ENCODE data around the gene DMKN. TPM values are rescaled to one million over a fixed set of nuclear protein-coding genes. Genes with fewer than 3 reads are reported as not detected.

The DMKN gene
- total RNA-seq, 1 donor from 2014 or later: not detected

DNA sequence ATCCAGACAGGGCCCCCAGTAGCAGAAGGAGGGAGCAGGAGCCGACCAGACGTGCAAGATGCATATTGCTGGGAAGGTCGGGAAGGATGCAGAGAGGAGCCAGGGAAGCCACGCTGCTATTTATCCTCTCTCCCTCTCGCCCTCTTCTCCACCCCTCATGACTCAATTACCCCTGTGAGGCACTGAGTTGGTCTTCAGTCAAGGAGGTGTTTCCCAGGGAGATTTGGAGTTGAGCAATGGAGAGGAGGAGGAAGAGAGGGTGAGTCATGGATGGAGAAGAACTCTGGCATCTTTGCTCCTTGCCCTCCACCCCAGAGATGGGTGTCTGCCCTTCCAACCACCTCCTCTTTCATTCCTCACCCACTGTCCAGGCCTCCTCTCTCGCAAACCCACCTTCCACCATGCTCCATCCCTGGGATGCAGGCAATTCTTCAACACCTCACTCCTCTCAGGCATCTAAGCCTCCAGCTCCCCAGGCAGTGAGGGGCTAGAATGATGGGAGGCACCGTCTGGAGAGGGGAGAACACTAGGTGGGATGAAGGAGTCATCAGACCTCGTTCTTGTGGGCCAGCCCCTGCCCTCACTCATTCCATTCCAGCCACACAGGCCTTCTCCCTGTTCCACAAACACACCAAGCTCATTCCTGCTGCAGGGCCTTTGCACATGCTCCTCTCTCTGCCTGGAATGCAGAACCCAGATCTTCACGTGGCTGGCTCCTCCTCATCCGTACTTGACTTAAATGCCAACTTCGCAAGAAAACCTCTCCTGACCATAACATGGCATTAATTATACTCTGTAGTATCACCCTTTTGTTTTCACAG is 15.0 kb upstream of the DMKN start, which contains the start of gene SBSN:
SBSN (minus strand) TSS at position 94 of the 821 bp plus-strand sequence; CDS start at position 64, 30 bp downstream.
- DNase-seq (ENCODE audit: extremely low read depth, low read depth, low spot score): no peak

- no peak for DNase-seq (ENCODE audit: extremely low read depth, low read depth, low spot score)
These were observed 12.4 kb upstream of the DMKN start for GRCh38 chr19:35525873-35526272.

GRCh38 chr19:35524181-35524837 is 10.9 kb upstream of the DMKN start:
- DNase-seq (ENCODE audit: extremely low read depth, low read depth, low spot score): no peak

DNA sequence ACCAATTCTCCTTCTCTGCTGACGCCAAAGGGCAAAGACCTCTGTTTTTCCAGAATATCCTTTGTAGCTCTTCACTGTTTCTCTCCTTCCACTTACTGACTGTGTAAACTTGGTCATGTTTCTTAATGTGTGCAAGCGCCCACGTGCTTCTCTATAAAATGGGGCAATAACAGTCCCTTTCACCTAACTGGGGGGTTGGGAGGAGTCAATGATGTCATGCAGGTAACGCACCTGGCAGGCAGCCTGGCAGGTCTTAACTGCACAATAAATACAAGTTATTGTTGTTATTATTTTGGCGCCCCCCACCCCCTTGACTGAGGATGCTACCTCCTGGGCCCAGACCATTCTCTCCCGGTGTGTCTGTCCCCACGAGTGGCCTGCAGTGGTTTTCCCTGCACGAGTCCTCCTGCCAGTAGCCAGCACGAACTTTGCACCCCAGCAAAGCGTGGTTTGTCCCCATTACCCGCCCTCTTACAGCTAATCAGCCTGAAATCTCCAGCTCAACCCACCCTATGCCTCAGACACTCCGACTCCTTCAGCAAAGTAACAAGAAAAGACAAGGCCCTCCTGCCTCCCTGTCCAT is 9.4 kb upstream of the DMKN start:
- no peak for DNase-seq (ENCODE audit: extremely low read depth, low read depth, low spot score)

DNA sequence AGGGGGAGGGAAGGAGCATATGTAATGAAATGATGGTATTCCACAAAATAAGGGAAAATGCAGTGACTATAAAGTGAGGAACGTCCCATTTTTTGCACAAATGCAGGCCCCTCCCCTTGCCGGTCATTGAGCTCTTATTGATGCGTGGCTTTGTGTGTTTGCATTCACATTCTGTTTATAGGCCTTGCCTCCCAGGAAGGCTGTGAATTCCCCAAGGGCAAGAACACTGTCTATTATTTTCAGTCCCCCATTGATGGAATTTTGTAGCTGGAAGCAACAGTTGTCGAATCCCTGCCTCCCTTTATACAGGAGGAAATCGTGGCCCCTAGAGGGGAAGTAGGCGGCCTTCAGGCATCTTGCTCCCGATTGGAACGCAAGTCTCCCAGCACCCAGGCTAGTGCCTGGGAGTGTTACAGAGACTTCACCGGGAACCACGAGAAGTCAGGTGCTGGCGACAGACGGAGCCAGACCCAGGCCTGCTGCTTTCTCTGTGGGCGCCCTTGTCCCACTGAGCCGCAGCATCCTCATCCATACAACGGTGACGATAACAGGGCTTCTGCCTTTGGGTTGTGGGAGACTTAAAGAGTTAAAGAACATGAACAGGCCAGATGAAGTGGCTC is 7.8 kb upstream of the DMKN start:
- DNase-seq (ENCODE audit: extremely low read depth, low read depth, low spot score): no peak

DNA sequence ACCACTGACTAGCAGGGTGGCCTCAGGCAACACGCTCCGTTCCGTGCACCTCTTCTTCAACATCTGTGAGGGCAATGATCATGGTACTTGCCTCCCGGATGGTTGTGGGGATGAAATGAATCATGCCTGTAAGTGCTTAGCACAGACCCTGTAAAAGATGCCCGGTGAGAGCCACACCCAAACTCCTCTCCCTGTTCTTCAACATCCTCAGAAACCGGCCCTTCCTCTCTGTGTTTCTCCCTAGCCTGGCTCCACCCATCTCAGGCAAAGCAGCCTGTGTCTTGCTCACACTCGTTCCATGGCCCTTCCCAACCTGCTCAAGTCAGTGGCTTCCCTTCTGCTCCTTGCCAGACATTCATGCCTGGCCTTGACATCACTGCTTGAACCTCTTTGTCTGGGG is 5.8 kb upstream of the DMKN start:
- no peak for DNase-seq (ENCODE audit: extremely low read depth, low read depth, low spot score)

DNA sequence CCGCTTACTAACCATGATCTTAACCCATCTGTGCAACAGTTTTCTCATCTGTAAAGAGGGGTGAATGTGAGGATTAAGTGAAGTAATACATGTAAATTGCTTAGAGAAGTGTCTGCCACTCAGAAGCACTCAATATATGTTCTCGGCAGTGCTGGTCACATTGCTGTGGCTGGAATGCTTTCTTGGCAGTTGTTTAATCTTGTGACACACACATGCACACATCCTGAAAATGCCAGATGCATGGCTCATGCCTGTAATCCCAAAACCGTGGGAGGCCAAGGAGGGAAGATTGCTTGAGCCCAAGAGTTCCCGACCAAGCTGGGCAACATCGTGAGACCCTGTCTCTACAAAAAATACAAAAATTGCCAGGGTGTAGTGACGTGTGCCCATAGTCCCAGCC is 4.9 kb upstream of the DMKN start:
- no peak for DNase-seq (ENCODE audit: extremely low read depth, low read depth, low spot score)

- DNase-seq (ENCODE audit: extremely low read depth, low read depth, low spot score): no peak
These were observed 3.9 kb upstream of the DMKN start for GRCh38 chr19:35517342-35517741.

- no peak for DNase-seq (ENCODE audit: extremely low read depth, low read depth, low spot score)
These were observed 2.9 kb upstream of the DMKN start for GRCh38 chr19:35516310-35516709.

DNA sequence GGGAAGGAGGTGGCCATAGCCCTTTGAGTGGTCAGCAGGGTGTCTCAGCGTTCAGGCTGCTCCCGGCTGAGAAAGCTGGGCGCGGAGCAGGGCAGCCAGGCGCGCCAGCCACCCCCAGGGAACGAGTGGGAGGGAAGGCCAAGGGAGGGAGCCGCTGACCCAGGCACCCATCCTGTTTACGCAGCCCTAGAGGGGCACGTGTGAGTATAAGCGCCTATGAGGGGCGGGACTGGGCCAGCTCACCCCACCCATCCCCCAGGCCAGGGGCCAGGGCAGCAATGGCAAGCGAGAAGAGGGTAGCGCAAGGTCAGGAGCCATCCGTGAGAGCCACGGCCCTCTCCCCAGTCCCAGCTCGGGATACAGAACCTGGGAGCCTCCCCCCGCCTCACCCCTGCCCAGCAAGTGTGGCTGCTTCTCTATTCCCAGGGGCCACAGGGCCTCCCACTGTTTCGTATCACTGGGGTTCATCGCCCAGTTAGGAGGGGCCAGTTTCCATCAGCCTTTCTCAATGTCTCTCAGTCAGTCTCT is 897 bp upstream of the DMKN start:
- DNase-seq (ENCODE audit: extremely low read depth, low read depth, low spot score): no peak

GRCh38 chr19:35512831-35513627 is 420 bp downstream of the DMKN start:
- no peak for DNase-seq (ENCODE audit: extremely low read depth, low read depth, low spot score)

- no peak for DNase-seq (ENCODE audit: extremely low read depth, low read depth, low spot score)
These were observed 2.1 kb downstream of the DMKN start for GRCh38 chr19:35511337-35511736.

DNA sequence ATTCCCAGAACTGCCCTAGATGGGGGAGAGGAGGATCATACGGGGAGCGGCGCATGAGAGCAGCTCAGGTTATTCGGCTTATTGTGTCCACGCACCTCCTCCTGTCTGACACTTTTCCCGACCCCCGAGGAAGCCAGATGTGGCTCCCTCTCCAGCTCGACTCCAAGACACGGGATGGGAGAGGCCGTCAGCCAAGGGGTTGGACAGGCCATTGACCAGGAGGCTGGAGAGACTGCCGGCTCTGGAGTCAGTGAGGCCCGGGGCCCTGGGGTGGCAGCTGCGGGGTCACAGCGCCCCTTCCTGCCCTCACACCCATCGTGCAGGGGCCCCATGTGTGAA is 2.9 kb downstream of the DMKN start:
- no peak for DNase-seq (ENCODE audit: extremely low read depth, low read depth, low spot score)

GRCh38 chr19:35509861-35510625 is 3.4 kb downstream of the DMKN start:
- no peak for DNase-seq (ENCODE audit: extremely low read depth, low read depth, low spot score)

- no peak for DNase-seq (ENCODE audit: extremely low read depth, low read depth, low spot score)
These were observed 4.3 kb downstream of the DMKN start for GRCh38 chr19:35509018-35509652.

- no peak for DNase-seq (ENCODE audit: extremely low read depth, low read depth, low spot score)
These were observed 5.3 kb downstream of the DMKN start for GRCh38 chr19:35508129-35508528.

DNA sequence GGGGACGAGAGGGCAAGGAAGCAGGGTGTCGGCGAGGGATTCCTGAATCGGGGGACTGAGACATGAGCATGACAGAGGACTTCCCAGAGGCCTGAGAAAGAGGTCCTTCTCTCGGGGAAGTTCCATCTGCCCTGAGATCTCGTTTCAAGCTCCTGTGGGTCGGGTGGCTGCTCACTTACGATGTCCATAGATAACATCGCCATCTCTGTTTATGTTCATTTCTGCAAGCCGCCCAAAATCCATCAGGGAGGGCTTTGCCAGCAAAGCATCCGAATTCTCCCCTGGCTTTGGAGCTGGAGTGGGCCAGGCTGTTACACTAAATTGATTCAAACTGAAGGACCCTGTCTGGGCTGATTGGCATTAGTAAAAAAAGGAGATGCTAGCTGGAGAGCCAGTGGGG is 5.9 kb downstream of the DMKN start:
- no peak for DNase-seq (ENCODE audit: extremely low read depth, low read depth, low spot score)

GRCh38 chr19:35506011-35506410 is 7.4 kb downstream of the DMKN start:
- no peak for DNase-seq (ENCODE audit: extremely low read depth, low read depth, low spot score)

GRCh38 chr19:35502751-35503150 is 10.7 kb downstream of the DMKN start:
- no peak for DNase-seq (ENCODE audit: extremely low read depth, low read depth, low spot score)
